ENCODE results near the gene PRDM7. TPM values are rescaled to one million over a fixed set of nuclear protein-coding genes. Genes with fewer than 3 reads are reported as not detected.
A peak's percentile ranks its signal among the peaks of the same experiment; 100 is the strongest.

PRDM7 gene
- total and polyA plus RNA-seq, 7 experiments from 2014 or later, result not detected

DNA sequence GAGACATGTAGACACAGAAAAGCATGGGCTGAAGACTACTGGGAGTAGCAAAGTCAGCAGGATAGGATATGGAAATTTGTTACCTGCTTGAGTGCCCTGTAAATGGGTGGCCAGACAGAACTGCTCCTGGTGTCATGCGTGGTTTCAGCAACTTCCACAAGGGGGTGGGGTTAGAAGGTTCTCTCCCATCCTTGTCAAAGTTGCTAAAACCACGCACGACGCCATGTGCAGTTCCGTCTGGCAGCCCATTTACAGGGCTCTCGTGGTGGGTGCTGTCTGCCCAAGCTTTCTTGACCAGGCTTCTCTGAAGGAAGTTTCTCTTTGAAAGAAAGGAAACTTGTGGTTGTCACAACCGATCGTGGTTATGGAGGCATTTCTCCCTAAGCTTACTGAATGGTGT lies 51.0 kb downstream of the PRDM7 start:
- Mint-ChIP-seq H3K4me1 (peaks cover 9 to 30% (median 20%) of the 10 kb centered on the region in 7 donors), H3K9me3 (peaks cover 0 to 2% (median 0%) of the 10 kb centered on the region in 11 donors), H3K27ac (peak overlapping the region in 1 of 9 donors; percentile 26), H3K4me3 (peak overlapping the region in 3 of 10 donors; percentile 10 to 43 (median 27)), H3K36me3 (peaks cover 0 to 6% (median 2%) of the 10 kb centered on the region in 5 donors), H3K27me3 (peaks cover 0 to 2% (median 0%) of the 10 kb centered on the region in 5 donors)
- intact Hi-C loops (cut with micrococcal nuclease), result no loop called here
- ATAC-seq (peak; percentile 37), DNase-seq (no peak)
- no peak overlapping the region for H3K4me3 ChIP-seq (ENCODE audit: low read length)
- peaks cover 6 to 12% of the 10 kb centered on the region in 2 donors for H3K4me1 ChIP-seq (ENCODE audit: control insufficient read depth in 2 of 2, insufficient read depth in 2 of 2, low read length in 2 of 2)
- ChIA-PET POLR2A (interaction anchor here (0.7 kb wide), 2 partner anchors 10 to 276 kb away, joined by 3 to 4 read pairs; no protein-coding TSS in a partner anchor), CTCF (no interaction called here)
- no peaks in the 10 kb centered on the region for H3K36me3 ChIP-seq (ENCODE audit: control insufficient read depth in 2 of 3, insufficient read depth in 3 of 3, low read length in 3 of 3)
- no peak overlapping the region for H3K27ac ChIP-seq (ENCODE audit: low read depth, low read length)
- H3K9me3 ChIP-seq (ENCODE audit: control insufficient read depth in 2 of 3, low read length in 3 of 3), result no peaks in the 10 kb centered on the region
- no peaks in the 10 kb centered on the region for H3K27me3 ChIP-seq (ENCODE audit: control insufficient read depth in 2 of 2, insufficient read depth in 2 of 2, low read length in 2 of 2)

DNA sequence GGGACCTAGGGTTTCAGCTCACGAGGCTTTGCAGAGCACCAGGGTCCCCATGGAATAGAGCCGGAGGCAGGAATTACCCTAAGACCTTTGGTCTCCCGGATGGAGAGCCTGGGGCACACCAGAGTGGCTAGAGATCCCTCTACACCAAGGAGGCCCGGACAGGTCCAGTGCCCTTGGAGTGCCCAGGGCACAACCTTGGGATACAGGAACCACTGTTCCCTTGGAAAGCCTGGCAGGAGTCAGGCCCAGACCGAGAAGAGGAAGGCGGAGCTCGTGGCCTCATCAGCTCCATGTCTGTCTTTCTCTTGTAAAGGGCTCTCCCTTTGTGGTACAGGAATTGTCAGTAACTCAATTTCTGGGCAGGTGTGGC lies 54.1 kb downstream of the PRDM7 start:
- POLR2A ChIA-PET, result interaction anchor here (2.4 kb wide), 1 partner anchor 14 kb away, joined by 9 read pairs; no protein-coding TSS in a partner anchor
- peak overlapping the region; percentile 69 for H3K27ac ChIP-seq (ENCODE audit: low read depth, low read length)

DNA sequence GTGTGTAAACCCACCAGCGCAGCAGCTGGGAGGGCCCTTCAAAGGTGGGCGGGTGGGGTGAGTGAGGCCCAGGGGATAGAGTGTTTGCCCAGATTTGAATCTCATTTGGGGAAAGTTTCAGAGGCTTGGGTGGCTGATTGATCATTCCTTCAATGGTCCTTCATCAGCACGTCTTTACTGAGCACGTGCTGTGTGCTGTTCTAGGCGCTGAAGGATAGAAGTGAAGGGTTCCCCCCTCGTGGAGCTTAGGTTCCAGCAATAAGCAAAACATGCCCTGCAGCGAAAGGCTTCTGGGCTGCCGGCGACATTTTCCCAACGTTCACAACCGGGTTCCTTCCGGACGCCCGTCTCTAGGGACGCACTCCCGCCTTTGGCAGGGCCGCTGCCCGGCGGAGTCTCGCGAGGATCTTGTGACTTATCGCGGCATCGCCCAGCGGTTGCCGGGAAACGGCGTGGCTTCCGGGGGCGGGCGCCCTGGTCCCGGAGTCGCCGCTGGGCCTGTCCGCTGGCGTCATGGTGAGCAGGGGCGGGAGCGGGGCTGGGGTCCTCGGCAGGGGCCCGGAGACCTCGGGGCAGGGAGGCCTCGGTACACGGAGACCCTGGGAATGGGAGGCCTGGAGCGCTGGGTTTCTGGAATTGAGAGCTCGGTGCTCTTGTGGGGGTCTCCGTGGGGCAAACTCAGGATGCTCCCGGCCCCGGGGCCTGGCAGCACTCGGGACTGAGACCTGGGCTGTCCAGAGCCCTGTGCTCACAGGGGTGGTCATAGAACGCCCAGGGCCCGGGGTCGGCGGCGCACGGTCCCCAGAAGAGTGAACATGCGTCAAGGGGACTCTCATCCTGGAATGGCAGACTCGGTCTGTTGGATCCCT lies 54.7 kb downstream of the PRDM7 start:
- peak overlapping the region; percentile 67 to 84 (median 79) for H3K27ac Mint-ChIP-seq
- ChIA-PET POLR2A (interaction anchor here (2.4 kb wide), 1 partner anchor 14 kb away, joined by 9 read pairs; no protein-coding TSS in a partner anchor), CTCF (interaction anchor here (0.6 kb wide), 1 partner anchor 45 kb away, joined by 4 read pairs; no protein-coding TSS in a partner anchor)
- intact Hi-C loops (cut with micrococcal nuclease), result loop anchor here (1.0 to 5.0 kb wide), 5 partner anchors 50 to 925 kb away; partner anchors contain the start of genes DEF8 (in 2 of the 2) and TCF25 (in 1 of the 2)
- peak overlapping the region; percentile 75 to 82 (median 80) for H3K4me3 Mint-ChIP-seq
- DNase-seq (peak; percentile 51 to 89 (median 71)), ATAC-seq (peak; percentile 80)
- Histone ChIP-seq H3K4me3 (ENCODE audit: low read length) (peak overlapping the region; percentile 73), H3K27me3 (ENCODE audit: control insufficient read depth in 2 of 2, insufficient read depth in 2 of 2, low read length in 2 of 2) (no peaks in the 10 kb centered on the region), H3K27ac (ENCODE audit: low read depth, low read length) (peak overlapping the region; percentile 69), H3K9me3 (ENCODE audit: control insufficient read depth in 2 of 3, low read length in 3 of 3) (no peaks in the 10 kb centered on the region), H3K4me1 (ENCODE audit: control insufficient read depth in 2 of 2, insufficient read depth in 2 of 2, low read length in 2 of 2) (peaks cover 11 to 31% of the 10 kb centered on the region in 2 donors), H3K36me3 (ENCODE audit: control insufficient read depth in 2 of 3, insufficient read depth in 3 of 3, low read length in 3 of 3) (no peaks in the 10 kb centered on the region)
- H3K4me1 Mint-ChIP-seq, result peaks cover 15 to 37% (median 28%) of the 10 kb centered on the region in 7 donors
- H3K9me3 Mint-ChIP-seq, result peaks cover 0 to 2% (median 0%) of the 10 kb centered on the region in 11 donors
- peaks cover 0 to 2% (median 0%) of the 10 kb centered on the region in 5 donors for H3K36me3 Mint-ChIP-seq
- H3K27me3 Mint-ChIP-seq, result peaks cover 0 to 21% (median 0%) of the 10 kb centered on the region in 5 donors

More for the DNA sequence above, 54.1 kb downstream of the PRDM7 start:
- peak overlapping the region in 9 of 10 donors; percentile 50 to 82 (median 80) for H3K4me3 Mint-ChIP-seq
- peak overlapping the region in 5 of 9 donors; percentile 36 to 82 (median 73) for H3K27ac Mint-ChIP-seq
- peaks cover 11 to 30% of the 10 kb centered on the region in 2 donors for H3K4me1 ChIP-seq (ENCODE audit: control insufficient read depth in 2 of 2, insufficient read depth in 2 of 2, low read length in 2 of 2)
- H3K4me1 Mint-ChIP-seq, result peaks cover 15 to 37% (median 28%) of the 10 kb centered on the region in 7 donors
- ATAC-seq (no peak), DNase-seq (no peak)
- H3K9me3 ChIP-seq (ENCODE audit: control insufficient read depth in 2 of 3, low read length in 3 of 3), result no peaks in the 10 kb centered on the region
- H3K27me3 Mint-ChIP-seq, result peaks cover 0 to 15% (median 0%) of the 10 kb centered on the region in 5 donors
- H3K9me3 Mint-ChIP-seq, result peaks cover 0 to 2% (median 0%) of the 10 kb centered on the region in 11 donors
- CTCF ChIA-PET, result no interaction called here
- H3K36me3 ChIP-seq (ENCODE audit: control insufficient read depth in 2 of 3, insufficient read depth in 3 of 3, low read length in 3 of 3), result no peaks in the 10 kb centered on the region
- H3K36me3 Mint-ChIP-seq, result peaks cover 0 to 2% (median 0%) of the 10 kb centered on the region in 5 donors
- H3K27me3 ChIP-seq (ENCODE audit: control insufficient read depth in 2 of 2, insufficient read depth in 2 of 2, low read length in 2 of 2), result no peaks in the 10 kb centered on the region
- peak overlapping the region; percentile 73 for H3K4me3 ChIP-seq (ENCODE audit: low read length)
- intact Hi-C loops (cut with micrococcal nuclease), result loop anchor here (2.0 to 5.0 kb wide), 4 partner anchors 74 to 926 kb away; partner anchors contain the start of genes DEF8 (in 2 of the 2) and TCF25 (in 1 of the 2)

- CTCF ChIA-PET, result interaction anchor here (1.1 to 1.7 kb wide), 3 partner anchors 10 to 321 kb away, joined by 3 to 6 read pairs (median 5); no protein-coding TSS in a partner anchor
- Histone ChIP-seq H3K36me3 (ENCODE audit: control insufficient read depth in 2 of 3, insufficient read depth in 3 of 3, low read length in 3 of 3) (no peaks in the 10 kb centered on the region), H3K27ac (ENCODE audit: low read depth, low read length) (no peak overlapping the region), H3K27me3 (ENCODE audit: control insufficient read depth in 2 of 2, insufficient read depth in 2 of 2, low read length in 2 of 2) (no peaks in the 10 kb centered on the region), H3K4me3 (ENCODE audit: low read length) (no peak overlapping the region), H3K4me1 (ENCODE audit: control insufficient read depth in 2 of 2, insufficient read depth in 2 of 2, low read length in 2 of 2) (peaks cover 11 to 31% of the 10 kb centered on the region in 2 donors), H3K9me3 (ENCODE audit: control insufficient read depth in 2 of 3, low read length in 3 of 3) (no peaks in the 10 kb centered on the region)
- H3K4me3 Mint-ChIP-seq, result peak overlapping the region in 8 of 10 donors; percentile 21 to 90 (median 78)
- H3K27ac Mint-ChIP-seq, result peak overlapping the region in 1 of 9 donors; percentile 73
- intact Hi-C loops (cut with micrococcal nuclease), result loop anchor here (5.0 kb wide), 3 partner anchors 74 to 924 kb away; partner anchors contain the start of genes DEF8 (in 1 of the 2) and TCF25 (in 1 of the 2)
- POLR2A ChIA-PET, result no interaction called here
- ATAC-seq, result no peak
- H3K4me1 Mint-ChIP-seq, result peaks cover 15 to 31% (median 22%) of the 10 kb centered on the region in 7 donors
- peaks cover 0 to 2% (median 0%) of the 10 kb centered on the region in 5 donors for H3K36me3 Mint-ChIP-seq
- peaks cover 0 to 2% (median 0%) of the 10 kb centered on the region in 11 donors for H3K9me3 Mint-ChIP-seq
- DNase-seq, result no peak
- peaks cover 0 to 26% (median 0%) of the 10 kb centered on the region in 5 donors for H3K27me3 Mint-ChIP-seq
These were observed 56.2 kb downstream of the PRDM7 start for GRCh38 chr16:90020838-90021382.

GRCh38 chr16:90020260-90020837 lies 56.8 kb downstream of the PRDM7 start:
- intact Hi-C loops (cut with micrococcal nuclease), result loop anchor here (5.0 kb wide), 3 partner anchors 73 to 923 kb away; partner anchors contain the start of genes DEF8 (in 1 of the 2) and TCF25 (in 1 of the 2)

More at GRCh38 chr16:90020260-90020837, 56.8 kb downstream of the PRDM7 start:
- ChIA-PET POLR2A (interaction anchor here (0.6 kb wide), 1 partner anchor 10 kb away, joined by 3 read pairs; no protein-coding TSS in a partner anchor), CTCF (interaction anchor here (1.1 to 1.7 kb wide), 3 partner anchors 10 to 321 kb away, joined by 3 to 6 read pairs (median 5); no protein-coding TSS in a partner anchor)
- H3K36me3 Mint-ChIP-seq, result peaks cover 0 to 2% (median 0%) of the 10 kb centered on the region in 5 donors
- no peaks in the 10 kb centered on the region for H3K9me3 ChIP-seq (ENCODE audit: control insufficient read depth in 2 of 3, low read length in 3 of 3)
- peak overlapping the region; percentile 20 for H3K4me3 ChIP-seq (ENCODE audit: low read length)
- peaks cover 0 to 2% (median 0%) of the 10 kb centered on the region in 11 donors for H3K9me3 Mint-ChIP-seq
- peak overlapping the region; percentile 75 to 90 (median 84) for H3K4me3 Mint-ChIP-seq
- no peak overlapping the region for H3K27ac ChIP-seq (ENCODE audit: low read depth, low read length)
- peaks cover 11 to 31% of the 10 kb centered on the region in 2 donors for H3K4me1 ChIP-seq (ENCODE audit: control insufficient read depth in 2 of 2, insufficient read depth in 2 of 2, low read length in 2 of 2)
- peaks cover 0 to 31% (median 0%) of the 10 kb centered on the region in 5 donors for H3K27me3 Mint-ChIP-seq
- ATAC-seq (no peak), DNase-seq (no peak)
- H3K36me3 ChIP-seq (ENCODE audit: control insufficient read depth in 2 of 3, insufficient read depth in 3 of 3, low read length in 3 of 3), result no peaks in the 10 kb centered on the region
- peak overlapping the region in 7 of 9 donors; percentile 9 to 83 (median 64) for H3K27ac Mint-ChIP-seq
- H3K4me1 Mint-ChIP-seq, result peaks cover 15 to 30% (median 21%) of the 10 kb centered on the region in 7 donors
- H3K27me3 ChIP-seq (ENCODE audit: control insufficient read depth in 2 of 2, insufficient read depth in 2 of 2, low read length in 2 of 2), result no peaks in the 10 kb centered on the region
